HCT116 (cell line): ENCODE measurements around the gene UCK1. TPM values are rescaled to one million over a fixed set of nuclear protein-coding genes. Genes with fewer than 3 reads are reported as not detected.
A peak's percentile ranks its signal among the peaks of the same experiment; 100 is the strongest.

Experiments
- ATAC-seq: fragments of 200-7000 bp; cut with Tn5 transposase; 2 replicates; pipeline ENCODE4 v1.9.1; 2020; ENCODE audit warnings: mild to moderate bottlenecking, moderate library complexity
- BruUV-seq: library from RNA; stranded (reverse); fragments of 400-500 nt; replicated peaks from 2 replicates; lab custom pipeline; 2021; lab: Mats Ljungman, UMichigan
- CTCF ChIA-PET: fragments of 300-600 bp; sonication (Branson Sonifier 250); formaldehyde crosslinking; loops from one replicate; lab custom pipeline; 2021; ENCODE audit warnings: antibody characterized with exemption; lab: Charles Lee
- POLR2A ChIA-PET: fragments of 300-600, 350-600 bp; sonication (Branson Sonifier 250); formaldehyde crosslinking; loops from one replicate; lab custom pipeline; 2021; ENCODE audit warnings: antibody characterized with exemption; lab: Charles Lee
- RAD21 ChIA-PET, 2 experiments: fragments of 300-600 bp; sonication (Branson Sonifier 250); formaldehyde crosslinking; loops; one replicate each; lab custom pipeline; 2023; ENCODE audit warnings: low total read pairs in 2 of 2; ENCODE audit not compliant: uncharacterized antibody in 2 of 2, unreplicated experiment in 2 of 2, low non-redundant PET in 1 of 2; lab: Charles Lee
- DNase-seq: peaks from one replicate; pipeline ENCODE4 v3.0.0-alpha.2; 2010; ENCODE audit warnings: low read depth, low spot score
- H2AFZ ChIP-seq: fragments of 200-600 bp; shearing (Covaris generic), sonication (generic); 2 replicates; pipeline ENCODE4 v1.6.1; 2017; ENCODE audit warnings: low read depth, mixed run types, mixed read lengths, antibody characterized with exemption, low read length; ENCODE audit not compliant: poor library complexity, severe bottlenecking
- H3K27ac ChIP-seq: 2 replicates; pipeline ENCODE4 v1.5.1; 2012; ENCODE audit warnings: low read depth, low read length
- H3K27me3 ChIP-seq: fragments of 200-600 bp; sonication (generic); 2 replicates; pipeline ENCODE4 v1.6.1; 2016; ENCODE audit warnings: mixed run types, low read length, mixed read lengths; ENCODE audit not compliant: insufficient read depth
- H3K36me3 ChIP-seq, 2 experiments: fragments of 200-500 bp in 1 of 2; fragments of 200-600 bp in 1 of 2; sonication (Bioruptor generic) in 1 of 2; sonication (generic) in 1 of 2; 2 replicates each; pipeline versions ENCODE4 v1.5.1 to v1.6.1; 2014 to 2016; ENCODE audit warnings: low read length in 2 of 2, inconsistent platforms in 1 of 2, mixed read lengths in 1 of 2, mixed run types in 1 of 2; ENCODE audit not compliant: insufficient read depth in 2 of 2, control insufficient read depth in 1 of 2
- H3K4me1 ChIP-seq, 2 experiments: fragments of 200-600 bp in 1 of 2; sonication (generic) in 1 of 2; 2 replicates each; pipeline versions ENCODE4 v1.5.1 to v1.6.1; 2012 to 2017; ENCODE audit warnings: low read length in 2 of 2, inconsistent platforms in 1 of 2, mild to moderate bottlenecking in 1 of 2, mixed read lengths in 1 of 2, mixed run types in 1 of 2, moderate library complexity in 1 of 2; ENCODE audit not compliant: insufficient read depth in 2 of 2, control insufficient read depth in 1 of 2
- H3K4me2 ChIP-seq: fragments of 200-600 bp; sonication (generic); 2 replicates; pipeline ENCODE4 v1.6.1; 2017; ENCODE audit warnings: mixed run types, low read length, mixed read lengths
- H3K4me3 ChIP-seq, 2 experiments: fragments of 200-600 bp in 1 of 2; sonication (generic) in 1 of 2; replicated peaks in 1 of 2; 2 replicates each; pipeline ENCODE4 v1.5.1; 2011 to 2016; ENCODE audit warnings: low read length in 2 of 2, control low read depth in 1 of 2, low read depth in 1 of 2, mild to moderate bottlenecking in 1 of 2, mixed read lengths in 1 of 2, mixed run types in 1 of 2
- H3K79me2 ChIP-seq: fragments of 200-600 bp; sonication (generic); 2 replicates; pipeline ENCODE4 v1.6.1; 2017; ENCODE audit warnings: mild to moderate bottlenecking, mixed run types, low read length, moderate library complexity, mixed read lengths; ENCODE audit not compliant: insufficient read depth
- H3K9ac ChIP-seq: fragments of 200-600 bp; sonication (generic); 2 replicates; pipeline ENCODE4 v1.6.1; 2016; ENCODE audit warnings: low read length, mixed read lengths
- H3K9me2 ChIP-seq: fragments of 200-600 bp; sonication (generic), shearing (Covaris generic); 2 replicates; pipeline ENCODE4 v1.6.1; 2017; ENCODE audit warnings: mixed run types, mild to moderate bottlenecking, moderate library complexity; ENCODE audit not compliant: insufficient read depth
- H3K9me3 ChIP-seq, 2 experiments: fragments of 200-500 bp in 1 of 2; fragments of 200-600 bp in 1 of 2; sonication (Bioruptor generic) in 1 of 2; sonication (generic) in 1 of 2; 2 replicates each; pipeline ENCODE4 v1.6.1; 2014 to 2017; ENCODE audit warnings: low read length in 2 of 2, mixed read lengths in 2 of 2, inconsistent platforms in 1 of 2, low read depth in 1 of 2, mild to moderate bottlenecking in 1 of 2, mixed run types in 1 of 2, moderate library complexity in 1 of 2; ENCODE audit not compliant: control insufficient read depth in 1 of 2, insufficient read depth in 1 of 2
- H4K20me1 ChIP-seq: fragments of 200-600 bp; sonication (generic), shearing (Covaris generic); 2 replicates; pipeline ENCODE4 v1.6.1; 2017; ENCODE audit warnings: mixed run types, mild to moderate bottlenecking, moderate library complexity; ENCODE audit not compliant: insufficient read depth
- CBX3 ChIP-seq: IDR thresholded peaks from 2 replicates; pipeline ENCODE4 v1.6.1; 2012; ENCODE audit warnings: low read depth
- ELF1 ChIP-seq: IDR thresholded peaks from 2 replicates; pipeline ENCODE4 v1.6.1; 2012; ENCODE audit warnings: low read depth, borderline replicate concordance
- EZH2phosphoT487 ChIP-seq: fragments of 200-600 bp; IDR thresholded peaks from 2 replicates; pipeline ENCODE4 v1.6.1; 2018; ENCODE audit warnings: antibody characterized with exemption, borderline replicate concordance
- FOSL1 ChIP-seq: IDR thresholded peaks from 2 replicates; pipeline ENCODE4 v1.6.1; 2012; ENCODE audit warnings: low read depth
- JUND ChIP-seq: IDR thresholded peaks from 2 replicates; pipeline ENCODE4 v1.6.1; 2012
- POLR2A ChIP-seq: IDR thresholded peaks from 2 replicates; pipeline ENCODE4 v1.7.0; 2011; ENCODE audit warnings: borderline replicate concordance; ENCODE audit not compliant: insufficient read depth, insufficient read length; ENCODE audit errors: extremely low read depth
- RAD21 ChIP-seq: IDR thresholded peaks from 2 replicates; pipeline ENCODE4 v1.6.1; 2012; ENCODE audit warnings: low read depth, mild to moderate bottlenecking
- REST ChIP-seq: IDR thresholded peaks from 2 replicates; pipeline ENCODE4 v1.6.1; 2012; ENCODE audit warnings: low read depth
- SIN3A ChIP-seq: IDR thresholded peaks from 2 replicates; pipeline ENCODE4 v1.6.1; 2012; ENCODE audit warnings: low read depth
- SP1 ChIP-seq: IDR thresholded peaks from 2 replicates; pipeline ENCODE4 v1.6.1; 2012; ENCODE audit warnings: low read depth
- SRF ChIP-seq: IDR thresholded peaks from 2 replicates; pipeline ENCODE4 v1.6.1; 2012; ENCODE audit warnings: low read depth
- TCF7L2 ChIP-seq: IDR thresholded peaks from 2 replicates; pipeline ENCODE4 v1.7.0; 2011; ENCODE audit warnings: borderline replicate concordance, inconsistent platforms; ENCODE audit not compliant: insufficient read depth, insufficient read length; ENCODE audit errors: extremely low read depth
- YY1 ChIP-seq: IDR thresholded peaks from 2 replicates; pipeline ENCODE4 v1.6.1; 2011; ENCODE audit warnings: low read length, low read depth, moderate library complexity, mild to moderate bottlenecking; ENCODE audit not compliant: insufficient replicate concordance; ENCODE audit errors: extremely low read depth
- ZFX ChIP-seq: fragments of 450-650 bp; IDR thresholded peaks from 2 replicates; pipeline ENCODE4 v1.6.1; 2017
- ZNF274 ChIP-seq: fragments of 200-500 bp; sonication (Bioruptor generic); IDR thresholded peaks from 2 replicates; pipeline ENCODE4 v1.6.1; 2014; ENCODE audit warnings: mild to moderate bottlenecking, low read depth, low read length, inconsistent platforms
- intact Hi-C: fragments of 100-400 bp; cut with micrococcal nuclease; formaldehyde crosslinking; loops from 2 replicates; pipeline ENCODE4 v1.10.0; 2022
- total RNA-seq: library from RNA; stranded (reverse); gene quantifications from one replicate; pipeline ENCODE4 v1.2.1, GENCODE V29; 2021; ENCODE audit not compliant: unreplicated experiment

Gene UCK1
- total RNA-seq, 1 experiment from 2014 or later: 17.5 TPM

- no peaks in the 10 kb centered on the region for H3K27me3 ChIP-seq
- H3K9me2 ChIP-seq: no peaks in the 10 kb centered on the region
- no peaks in the 10 kb centered on the region for H4K20me1 ChIP-seq
- intact Hi-C loops: no loop called here
- H3K9ac ChIP-seq: no peak overlapping the region
- ChIA-PET RAD21 (no interaction called here), POLR2A (no interaction called here), CTCF (no interaction called here)
- no peak for DNase-seq
- no peaks in the 10 kb centered on the region for H3K36me3 ChIP-seq
- no peak overlapping the region; the same call in 1 of the 2 replicates for H3K27ac ChIP-seq
- no peaks in the 10 kb centered on the region for H3K79me2 ChIP-seq
- H2AFZ ChIP-seq: no peak overlapping the region
- H3K4me3 ChIP-seq: no peak overlapping the region
- no peak overlapping the region for H3K4me2 ChIP-seq
- TF ChIP-seq ZFX (no peak), SP1 (no peak), FOSL1 (no peak), JUND (no peak), YY1 (no peak), CBX3 (no peak)
- H3K4me1 ChIP-seq: peaks cover 3 to 9% of the 10 kb centered on the region in 2 experiments; a peak in 1 of 4 replicates
- no peak for ATAC-seq
- H3K9me3 ChIP-seq: peaks cover 0 to 12% of the 10 kb centered on the region in 2 experiments; a peak in 2 of 4 replicates
- no TSS peak for BruUV-seq
Measured at GRCh38 chr9:131546336-131547084, 15.4 kb upstream of the UCK1 start.

GRCh38 chr9:131545786-131546335 lies 14.8 kb upstream of the UCK1 start:
- no peak overlapping the region for H3K4me3 ChIP-seq
- no peaks in the 10 kb centered on the region for H3K36me3 ChIP-seq
- DNase-seq (no peak), ATAC-seq (peak; percentile 36; the same call in 1 of the 2 replicates)
- ChIA-PET RAD21 (no interaction called here), CTCF (no interaction called here), POLR2A (no interaction called here)
- H3K9me3 ChIP-seq: peaks cover 0 to 12% of the 10 kb centered on the region in 2 experiments; a peak in 2 of 4 replicates
- no peaks in the 10 kb centered on the region for H3K9me2 ChIP-seq
- no peaks in the 10 kb centered on the region for H3K27me3 ChIP-seq
- peak overlapping the region; percentile 72 for H3K4me2 ChIP-seq
- H3K27ac ChIP-seq: no peak overlapping the region; the same call in 1 of the 2 replicates
- no peak overlapping the region for H3K9ac ChIP-seq
- no TSS peak for BruUV-seq
- H3K79me2 ChIP-seq: no peaks in the 10 kb centered on the region
- peaks cover 3 to 9% of the 10 kb centered on the region in 2 experiments; a peak in 1 of 4 replicates for H3K4me1 ChIP-seq
- no peaks in the 10 kb centered on the region for H4K20me1 ChIP-seq
- H2AFZ ChIP-seq: no peak overlapping the region
- intact Hi-C loops: no loop called here
- TF ChIP-seq TCF7L2 (no peak), RAD21 (no peak), EZH2phosphoT487 (no peak), REST (no peak), FOSL1 (no peak), YY1 (no peak), ELF1 (no peak), ZNF274 (no peak), SIN3A (no peak), POLR2A (no peak), SRF (no peak), JUND (no peak)
